ENCODE results near the gene MAPRE3. TPM values are rescaled to one million over a fixed set of nuclear protein-coding genes. Genes with fewer than 3 reads are reported as not detected.

Gene MAPRE3
- total RNA-seq, 1 experiment from 2014 or later = 0.57 TPM

GRCh38 chr2:26968001-26968400 is 2.4 kb upstream of the MAPRE3 start:
- no peak for DNase-seq
- Histone ChIP-seq H3K27me3 (peaks cover 30% of the 10 kb centered on the region), H3K9me3 (replicated peaks) (no peaks in the 10 kb centered on the region), H3K27ac (no peak overlapping the region), H3K4me3 (no peak overlapping the region), H3K4me1 (no peaks in the 10 kb centered on the region; the same call in 1 of the 2 replicates), H3K36me3 (no peaks in the 10 kb centered on the region)

GRCh38 chr2:26969077-26969844 is 1.2 kb upstream of the MAPRE3 start:
- Histone ChIP-seq H3K27me3 (peaks cover 38% of the 10 kb centered on the region), H3K4me1 (no peaks in the 10 kb centered on the region; the same call in 1 of the 2 replicates), H3K4me3 (no peak overlapping the region), H3K36me3 (no peaks in the 10 kb centered on the region), H3K27ac (no peak overlapping the region), H3K9me3 (replicated peaks) (no peaks in the 10 kb centered on the region)
- no peak for DNase-seq

DNA sequence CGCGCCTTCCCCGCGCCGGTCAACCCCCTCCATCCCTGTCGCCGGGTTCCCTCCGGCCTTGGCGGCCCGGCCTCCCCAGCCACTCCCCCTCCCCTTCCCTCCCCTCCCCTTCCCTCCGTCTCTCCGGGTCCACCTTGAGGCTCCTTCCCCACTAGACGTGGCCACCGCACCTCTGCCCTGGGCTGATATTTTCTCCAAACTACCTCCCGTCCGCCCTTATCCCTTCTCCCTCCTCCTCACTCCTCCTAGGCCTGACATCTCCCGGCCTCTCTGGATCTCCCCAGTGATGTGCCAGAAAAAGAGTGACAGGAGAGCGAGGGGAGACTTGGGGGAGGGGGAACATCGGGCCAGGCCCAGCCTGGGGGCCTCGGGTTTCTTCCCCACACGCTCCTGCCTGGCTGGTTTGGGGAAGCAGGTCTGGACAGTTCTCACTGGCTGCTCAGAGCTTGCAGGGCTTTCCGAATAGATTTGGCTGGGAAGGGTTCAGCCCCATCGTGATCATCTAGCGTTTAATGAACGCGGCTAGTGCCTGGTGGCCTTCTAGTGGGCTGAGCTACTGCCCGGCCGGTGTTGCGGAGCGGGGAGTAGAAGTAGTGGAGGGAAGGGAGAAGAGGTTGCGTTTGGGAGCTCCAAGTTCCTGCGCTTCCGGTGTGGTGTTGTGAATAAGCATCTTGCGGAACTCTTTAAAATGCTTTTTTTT is 641 bp downstream of the MAPRE3 start:
- no peaks in the 10 kb centered on the region for H3K9me3 ChIP-seq (replicated peaks)
- no peak overlapping the region for H3K27ac ChIP-seq
- H3K36me3 ChIP-seq = no peaks in the 10 kb centered on the region
- peak overlapping the region; percentile 59 for H3K4me3 ChIP-seq
- peaks cover 47% of the 10 kb centered on the region for H3K27me3 ChIP-seq
- no peaks in the 10 kb centered on the region; the same call in 1 of the 2 replicates for H3K4me1 ChIP-seq
- DNase-seq = no peak

- no peak for DNase-seq
- H3K36me3 ChIP-seq = no peaks in the 10 kb centered on the region
- no peaks in the 10 kb centered on the region for H3K9me3 ChIP-seq (replicated peaks)
- H3K27ac ChIP-seq = no peak overlapping the region
- peaks cover 52% of the 10 kb centered on the region for H3K27me3 ChIP-seq
- H3K4me1 ChIP-seq = no peaks in the 10 kb centered on the region; the same call in 1 of the 2 replicates
- H3K4me3 ChIP-seq = no peak overlapping the region
Observed at GRCh38 chr2:26971911-26972786, 1.7 kb downstream of the MAPRE3 start.

DNA sequence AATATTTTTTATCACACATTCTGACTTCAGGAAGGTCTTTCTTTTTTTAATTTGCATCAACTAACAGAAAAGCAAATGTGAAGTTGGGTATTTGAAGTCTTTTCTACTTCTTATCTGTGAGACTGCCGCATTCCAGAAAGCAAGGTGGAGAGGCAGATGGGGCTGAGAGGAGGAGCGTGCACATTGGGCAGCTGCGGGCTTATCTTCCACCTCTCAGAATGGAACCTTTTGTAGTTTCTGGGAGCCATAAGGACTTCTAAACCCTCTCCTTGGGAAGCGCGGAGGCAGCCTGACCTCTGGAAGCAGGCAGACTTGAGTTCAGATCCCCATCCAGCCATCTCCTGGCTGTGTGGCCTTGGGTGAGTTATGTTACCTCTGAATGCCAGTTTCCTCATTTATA is 3.9 kb downstream of the MAPRE3 start:
- no peaks in the 10 kb centered on the region; the same call in 1 of the 2 replicates for H3K4me1 ChIP-seq
- H3K4me3 ChIP-seq = no peak overlapping the region
- no peaks in the 10 kb centered on the region for H3K9me3 ChIP-seq (replicated peaks)
- H3K27ac ChIP-seq = no peak overlapping the region
- H3K27me3 ChIP-seq = peaks cover 51% of the 10 kb centered on the region
- no peak for DNase-seq
- H3K36me3 ChIP-seq = no peaks in the 10 kb centered on the region

DNA sequence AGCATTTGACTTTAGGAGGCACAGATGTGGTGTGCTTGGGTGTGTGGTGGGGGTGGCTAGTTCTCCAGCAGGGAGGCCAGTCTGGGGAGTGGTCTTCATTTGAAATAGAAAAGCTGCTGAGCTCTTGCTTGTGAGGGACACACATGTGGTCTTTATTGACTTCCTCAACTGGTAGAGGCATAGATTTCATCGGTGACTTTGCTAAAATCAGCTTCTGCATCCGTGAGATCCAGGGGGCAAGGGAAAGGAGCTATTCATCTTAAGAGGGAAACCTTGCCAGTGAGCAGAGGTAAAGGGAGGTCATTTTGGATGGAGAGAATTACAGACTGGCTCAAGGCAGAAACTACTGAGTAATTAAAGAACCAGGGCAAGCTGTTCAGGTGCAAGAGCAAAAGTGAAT is 4.7 kb downstream of the MAPRE3 start:
- Histone ChIP-seq H3K36me3 (no peaks in the 10 kb centered on the region), H3K27me3 (peaks cover 44% of the 10 kb centered on the region), H3K4me3 (no peak overlapping the region), H3K9me3 (replicated peaks) (no peaks in the 10 kb centered on the region), H3K4me1 (no peaks in the 10 kb centered on the region; the same call in 1 of the 2 replicates), H3K27ac (no peak overlapping the region)
- DNase-seq = no peak

DNA sequence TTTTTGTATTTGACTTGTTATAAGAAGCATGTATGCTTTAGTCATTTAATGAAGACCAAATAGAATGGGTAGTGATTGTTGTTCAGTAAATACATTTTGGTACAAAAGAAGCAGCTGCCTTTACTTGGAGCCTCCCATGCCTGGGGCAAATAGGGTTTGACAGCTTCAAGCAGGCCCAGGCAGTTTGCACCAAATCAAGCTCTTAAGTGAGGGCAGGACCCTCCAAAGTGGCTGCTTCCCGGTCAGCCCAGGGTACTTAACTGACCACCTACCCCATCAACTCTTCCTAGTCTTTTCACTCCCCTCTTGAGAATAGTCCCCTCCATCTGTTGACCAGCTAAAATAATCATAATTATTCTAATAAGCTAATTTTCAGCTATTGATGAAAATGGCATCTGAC is 5.2 kb downstream of the MAPRE3 start:
- H3K9me3 ChIP-seq (replicated peaks) = no peaks in the 10 kb centered on the region
- no peak overlapping the region for H3K4me3 ChIP-seq
- DNase-seq = no peak
- H3K27ac ChIP-seq = no peak overlapping the region
- no peaks in the 10 kb centered on the region; the same call in 1 of the 2 replicates for H3K4me1 ChIP-seq
- H3K27me3 ChIP-seq = peaks cover 42% of the 10 kb centered on the region
- no peaks in the 10 kb centered on the region for H3K36me3 ChIP-seq

GRCh38 chr2:26976237-26976636 is 5.8 kb downstream of the MAPRE3 start:
- no peak for DNase-seq
- Histone ChIP-seq H3K27ac (no peak overlapping the region), H3K36me3 (no peaks in the 10 kb centered on the region), H3K4me1 (no peaks in the 10 kb centered on the region), H3K27me3 (peaks cover 39% of the 10 kb centered on the region), H3K9me3 (replicated peaks) (no peaks in the 10 kb centered on the region), H3K4me3 (no peak overlapping the region)

- Histone ChIP-seq H3K27ac (no peak overlapping the region), H3K9me3 (replicated peaks) (no peaks in the 10 kb centered on the region), H3K4me3 (no peak overlapping the region), H3K36me3 (no peaks in the 10 kb centered on the region), H3K27me3 (peaks cover 35% of the 10 kb centered on the region), H3K4me1 (no peaks in the 10 kb centered on the region)
- no peak for DNase-seq
Observed at GRCh38 chr2:26977012-26977411, 6.6 kb downstream of the MAPRE3 start.

DNA sequence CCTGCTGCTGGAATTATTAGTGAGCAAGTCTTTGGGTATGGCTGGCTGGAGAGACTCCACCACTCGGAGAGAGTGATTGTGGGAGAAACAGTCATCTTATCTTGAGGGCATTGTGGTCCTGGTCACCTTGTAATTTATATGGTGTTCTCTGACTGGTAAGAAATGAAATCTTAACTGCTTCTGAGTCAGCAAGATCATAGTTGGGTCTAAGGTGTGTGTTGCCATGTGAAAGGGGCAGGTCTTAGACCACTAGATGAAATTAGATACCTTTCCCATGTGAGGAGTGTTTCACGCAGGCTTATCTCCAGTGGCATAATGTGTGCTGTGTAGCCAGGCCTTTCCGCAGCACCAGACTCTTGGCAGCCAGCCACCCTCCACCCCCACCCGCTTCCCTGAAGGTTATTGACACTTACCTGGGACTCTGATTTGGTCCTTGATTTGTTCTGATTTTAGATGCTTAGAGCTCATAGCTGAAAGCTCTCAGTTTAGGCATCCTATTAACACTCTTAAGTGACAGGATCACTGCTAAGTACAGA is 7.7 kb downstream of the MAPRE3 start:
- no peak overlapping the region for H3K4me3 ChIP-seq
- no peaks in the 10 kb centered on the region for H3K4me1 ChIP-seq
- no peaks in the 10 kb centered on the region for H3K36me3 ChIP-seq
- peaks cover 23% of the 10 kb centered on the region for H3K27me3 ChIP-seq
- no peak overlapping the region for H3K27ac ChIP-seq
- no peaks in the 10 kb centered on the region for H3K9me3 ChIP-seq (replicated peaks)
- no peak for DNase-seq

GRCh38 chr2:26979741-26980140 is 9.3 kb downstream of the MAPRE3 start:
- Histone ChIP-seq H3K27ac (no peak overlapping the region), H3K4me1 (no peaks in the 10 kb centered on the region), H3K9me3 (replicated peaks) (no peaks in the 10 kb centered on the region), H3K27me3 (peaks cover 22% of the 10 kb centered on the region; the same call in 1 of the 2 replicates), H3K4me3 (no peak overlapping the region), H3K36me3 (no peaks in the 10 kb centered on the region)
- no peak for DNase-seq

GRCh38 chr2:26980971-26981370 is 10.5 kb downstream of the MAPRE3 start:
- H3K4me3 ChIP-seq = no peak overlapping the region
- H3K9me3 ChIP-seq (replicated peaks) = no peaks in the 10 kb centered on the region
- peaks cover 17% of the 10 kb centered on the region; the same call in 1 of the 2 replicates for H3K27me3 ChIP-seq
- no peaks in the 10 kb centered on the region for H3K4me1 ChIP-seq
- H3K27ac ChIP-seq = no peak overlapping the region
- DNase-seq = no peak
- H3K36me3 ChIP-seq = no peaks in the 10 kb centered on the region

DNA sequence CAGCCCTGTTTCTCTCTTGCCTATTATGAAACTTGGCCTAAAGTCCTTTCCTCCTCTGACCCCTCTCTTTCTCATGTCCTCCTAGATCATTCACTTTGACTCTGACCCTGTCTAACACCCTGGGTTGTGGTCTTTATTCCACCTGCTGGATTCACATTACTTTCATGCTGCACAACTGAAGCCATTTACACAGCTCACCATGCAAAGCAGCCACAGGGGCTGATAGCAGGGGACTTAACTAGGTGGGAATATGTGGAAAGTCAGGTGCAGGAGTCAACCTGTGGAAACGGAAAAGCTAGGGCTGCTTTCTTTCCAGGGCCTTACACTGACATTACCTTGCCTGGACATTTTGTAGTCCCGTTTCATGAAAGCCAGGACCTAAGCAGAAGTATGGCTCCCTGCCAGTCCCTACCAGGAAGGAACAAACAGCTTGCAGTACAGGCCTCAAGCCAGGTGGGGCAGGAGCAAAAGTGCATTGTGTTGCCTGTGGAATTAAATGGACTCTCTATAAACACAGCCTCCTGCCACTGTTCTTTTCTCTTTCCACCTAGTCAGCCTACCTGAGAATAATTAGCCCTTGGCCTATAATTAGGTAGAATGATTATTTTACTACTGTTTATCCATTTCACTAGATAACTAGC is 11.8 kb downstream of the MAPRE3 start:
- no peak overlapping the region for H3K4me3 ChIP-seq
- H3K9me3 ChIP-seq (replicated peaks) = no peaks in the 10 kb centered on the region
- no peaks in the 10 kb centered on the region for H3K36me3 ChIP-seq
- peak in 1 of 2 experiments; percentile 29 for DNase-seq
- H3K27ac ChIP-seq = no peak overlapping the region
- H3K27me3 ChIP-seq = peaks cover 16% of the 10 kb centered on the region; the same call in 1 of the 2 replicates
- H3K4me1 ChIP-seq = no peaks in the 10 kb centered on the region

DNA sequence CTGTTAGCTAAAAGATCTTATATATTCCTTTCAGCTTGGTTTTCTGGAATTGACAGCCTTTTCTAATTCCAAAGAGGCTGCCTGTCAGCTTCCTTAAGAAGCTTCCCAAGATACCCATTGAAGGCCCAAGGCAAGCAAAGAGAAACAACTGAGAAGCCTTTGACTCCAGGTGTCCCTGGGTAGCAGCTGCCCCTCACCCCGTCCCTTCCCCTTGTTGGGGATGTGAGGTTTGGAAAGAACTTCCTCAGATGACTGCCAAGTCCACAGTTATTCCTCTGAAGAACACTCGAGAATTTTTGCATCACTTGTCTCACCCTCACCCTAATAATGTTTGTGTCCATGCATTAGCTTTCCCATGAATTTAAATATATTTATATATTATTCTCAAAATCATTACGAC is 13.3 kb downstream of the MAPRE3 start:
- H3K27me3 ChIP-seq = peaks cover 27% of the 10 kb centered on the region
- no peak for DNase-seq
- H3K9me3 ChIP-seq (replicated peaks) = no peaks in the 10 kb centered on the region
- no peaks in the 10 kb centered on the region for H3K4me1 ChIP-seq
- no peaks in the 10 kb centered on the region for H3K36me3 ChIP-seq
- no peak overlapping the region for H3K27ac ChIP-seq
- H3K4me3 ChIP-seq = no peak overlapping the region

Measured in SJCRH30 (cell line).